Measurements from ENCODE around the gene CASZ1. TPM values are rescaled to one million over a fixed set of nuclear protein-coding genes. Genes with fewer than 3 reads are reported as not detected.

The CASZ1 gene
- total RNA-seq, 1 donor from 2014 or later = 3.4 TPM

GRCh38 chr1:10675813-10676212, 120.6 kb downstream of the CASZ1 start:
- H3K4me3 ChIP-seq = no peak overlapping the region
- no peak overlapping the region for H3K4me3 Mint-ChIP-seq

GRCh38 chr1:10674700-10675609, 121.5 kb downstream of the CASZ1 start:
- Histone ChIP-seq H3K4me2 (no peak overlapping the region), H3K79me2 (ENCODE audit: low read depth) (no peaks in the 10 kb centered on the region), H3K27me3 (no peaks in the 10 kb centered on the region), H3K36me3 (no peaks in the 10 kb centered on the region), H3K4me3 (no peak overlapping the region), H3K27ac (no peak overlapping the region), H4K20me1 (ENCODE audit: low read depth) (peaks cover 35% of the 10 kb centered on the region), H3K4me1 (peaks cover 54% of the 10 kb centered on the region), H3K9ac (no peak overlapping the region), H2AFZ (replicated peaks) (no peak overlapping the region), H3F3A (ENCODE audit: low read depth) (peaks cover 24% of the 10 kb centered on the region), H3K9me3 (ENCODE audit: low read depth) (no peaks in the 10 kb centered on the region)
- Mint-ChIP-seq H3K36me3 (no peaks in the 10 kb centered on the region), H3K9me3 (no peaks in the 10 kb centered on the region), H3K27me3 (ENCODE audit: insufficient read depth, low read depth) (peaks cover 8% of the 10 kb centered on the region), H3K4me1 (peaks cover 70% of the 10 kb centered on the region), H3K27ac (no peak overlapping the region), H3K4me3 (no peak overlapping the region)
- TF ChIP-seq CTCF (IDR thresholded peaks at IDR 0.05) = no peak
- no peak for TF ChIP-seq EZH2phosphoT487 (IDR thresholded peaks at IDR 0.05)
- no peak for TF ChIP-seq EZH2 (IDR thresholded peaks at IDR 0.05)
- no peak for DNase-seq (ENCODE audit: low spot score)

More at GRCh38 chr1:10675813-10676212, 120.6 kb downstream of the CASZ1 start:
- no peaks in the 10 kb centered on the region for H3K79me2 ChIP-seq (ENCODE audit: low read depth)
- Mint-ChIP-seq H3K9me3 (no peaks in the 10 kb centered on the region), H3K27ac (no peak overlapping the region), H3K27me3 (ENCODE audit: insufficient read depth, low read depth) (peaks cover 8% of the 10 kb centered on the region), H3K4me1 (peaks cover 67% of the 10 kb centered on the region), H3K36me3 (no peaks in the 10 kb centered on the region)
- no peak overlapping the region for H3K4me2 ChIP-seq
- H3F3A ChIP-seq (ENCODE audit: low read depth) = peaks cover 24% of the 10 kb centered on the region
- no peak for TF ChIP-seq CTCF (IDR thresholded peaks at IDR 0.05)
- TF ChIP-seq EZH2 (IDR thresholded peaks at IDR 0.05) = no peak
- TF ChIP-seq EZH2phosphoT487 (IDR thresholded peaks at IDR 0.05) = no peak
- no peak overlapping the region for H3K9ac ChIP-seq
- DNase-seq (ENCODE audit: low spot score) = no peak
- no peak overlapping the region for H3K27ac ChIP-seq
- H2AFZ ChIP-seq (replicated peaks) = no peak overlapping the region
- H3K9me3 ChIP-seq (ENCODE audit: low read depth) = no peaks in the 10 kb centered on the region
- no peaks in the 10 kb centered on the region for H3K36me3 ChIP-seq
- peaks cover 30% of the 10 kb centered on the region for H4K20me1 ChIP-seq (ENCODE audit: low read depth)
- no peaks in the 10 kb centered on the region for H3K27me3 ChIP-seq
- H3K4me1 ChIP-seq = peaks cover 54% of the 10 kb centered on the region

- no peak overlapping the region for H3K27ac ChIP-seq
- Mint-ChIP-seq H3K27me3 (ENCODE audit: insufficient read depth, low read depth) (peaks cover 8% of the 10 kb centered on the region), H3K4me3 (no peak overlapping the region), H3K36me3 (no peaks in the 10 kb centered on the region), H3K4me1 (peaks cover 65% of the 10 kb centered on the region), H3K27ac (no peak overlapping the region), H3K9me3 (no peaks in the 10 kb centered on the region)
- no peaks in the 10 kb centered on the region for H3K27me3 ChIP-seq
- peaks cover 36% of the 10 kb centered on the region for H4K20me1 ChIP-seq (ENCODE audit: low read depth)
- H3K9me3 ChIP-seq (ENCODE audit: low read depth) = no peaks in the 10 kb centered on the region
- H2AFZ ChIP-seq (replicated peaks) = no peak overlapping the region
- H3K79me2 ChIP-seq (ENCODE audit: low read depth) = no peaks in the 10 kb centered on the region
- no peak for DNase-seq (ENCODE audit: low spot score)
- peaks cover 51% of the 10 kb centered on the region for H3K4me1 ChIP-seq
- no peaks in the 10 kb centered on the region for H3K36me3 ChIP-seq
- TF ChIP-seq CTCF (IDR thresholded peaks at IDR 0.05) (no peak), EZH2phosphoT487 (IDR thresholded peaks at IDR 0.05) (no peak), EZH2 (IDR thresholded peaks at IDR 0.05) (no peak)
- peaks cover 23% of the 10 kb centered on the region for H3F3A ChIP-seq (ENCODE audit: low read depth)
- H3K4me3 ChIP-seq = no peak overlapping the region
- H3K9ac ChIP-seq = no peak overlapping the region
- no peak overlapping the region for H3K4me2 ChIP-seq
These were observed 122.2 kb downstream of the CASZ1 start for GRCh38 chr1:10674222-10674621.

Data from neural progenitor cell (in vitro differentiated cells).